Measurements from ENCODE around the gene TAF15. TPM values are rescaled to one million over a fixed set of nuclear protein-coding genes. Genes with fewer than 3 reads are reported as not detected.
A peak's percentile ranks its signal among the peaks of the same experiment; 100 is the strongest.

The TAF15 gene
- total and polyA plus RNA-seq, 2 experiments from 2014 or later, result 27.2 to 75.2 TPM

DNA sequence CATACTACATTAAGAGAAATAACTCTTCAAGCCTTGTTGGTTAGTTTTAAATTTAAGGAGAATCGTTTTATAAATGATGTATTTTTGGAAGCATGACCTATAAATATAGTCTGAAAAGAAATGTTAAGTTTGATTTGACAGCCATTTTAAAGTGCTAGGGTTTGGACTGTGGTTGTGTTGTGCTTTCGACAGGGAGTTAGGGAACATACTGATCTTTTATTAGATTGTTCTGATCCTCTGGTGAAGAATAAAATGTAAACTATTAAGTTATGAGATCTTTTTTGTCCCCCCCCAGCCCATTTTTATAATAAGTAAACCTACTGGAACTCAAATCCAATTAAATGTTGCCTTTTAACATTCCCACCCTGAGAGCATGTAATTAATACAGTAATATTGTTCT, 12.0 kb downstream of the TAF15 start:
- peaks cover 73% of the 10 kb centered on the region for H3K36me3 ChIP-seq
- no peak for DNase-seq (ENCODE audit: low read depth in 1 of 2, low spot score in 1 of 2)
- no peaks in the 10 kb centered on the region for H3K9me3 ChIP-seq (ENCODE audit: low read depth)
- no peak for TF ChIP-seq CTCF (IDR thresholded peaks at IDR 0.05; ENCODE audit: low read depth, low read length)
- no peaks in the 10 kb centered on the region for H3K27me3 ChIP-seq
- H3K4me1 ChIP-seq (ENCODE audit: low read depth), result no peaks in the 10 kb centered on the region
- no peak overlapping the region for H3K27ac ChIP-seq
- no peak overlapping the region for H3K4me3 ChIP-seq

DNA sequence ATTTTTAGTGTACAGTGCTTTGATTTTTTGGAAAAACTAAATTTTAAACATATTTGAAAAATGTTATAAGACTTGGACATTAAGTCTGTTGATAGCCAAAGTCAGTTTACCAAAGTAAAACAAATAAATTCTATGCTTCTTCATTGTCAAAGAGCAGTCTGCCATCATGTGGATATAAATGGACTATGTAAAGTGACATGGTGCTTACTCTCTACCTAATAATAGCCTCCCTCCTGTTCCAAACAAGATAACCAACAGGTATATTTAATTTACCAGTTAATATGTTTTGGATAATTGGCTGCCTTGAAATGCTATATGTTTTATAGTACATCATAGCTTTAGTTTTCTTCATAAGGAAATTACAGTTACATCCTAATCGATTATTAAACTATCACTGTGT, 15.9 kb downstream of the TAF15 start:
- H3K4me3 ChIP-seq, result no peak overlapping the region
- H3K4me1 ChIP-seq (ENCODE audit: low read depth), result no peaks in the 10 kb centered on the region
- H3K9me3 ChIP-seq (ENCODE audit: low read depth), result no peaks in the 10 kb centered on the region
- peaks cover 74% of the 10 kb centered on the region for H3K36me3 ChIP-seq
- H3K27me3 ChIP-seq, result no peaks in the 10 kb centered on the region
- no peak for DNase-seq (ENCODE audit: low read depth in 1 of 2, low spot score in 1 of 2)
- TF ChIP-seq CTCF (IDR thresholded peaks at IDR 0.05; ENCODE audit: low read depth, low read length), result no peak
- H3K27ac ChIP-seq, result no peak overlapping the region

GRCh38 chr17:35841101-35841500, 31.8 kb downstream of the TAF15 start:
- Histone ChIP-seq H3K27me3 (no peaks in the 10 kb centered on the region), H3K27ac (no peak overlapping the region), H3K4me1 (ENCODE audit: low read depth) (no peaks in the 10 kb centered on the region), H3K36me3 (peaks cover 83% of the 10 kb centered on the region), H3K4me3 (no peak overlapping the region), H3K9me3 (ENCODE audit: low read depth) (no peaks in the 10 kb centered on the region)
- no peak for DNase-seq (ENCODE audit: low read depth in 1 of 2, low spot score in 1 of 2)
- TF ChIP-seq CTCF (IDR thresholded peaks at IDR 0.05; ENCODE audit: low read depth, low read length), result no peak

DNA sequence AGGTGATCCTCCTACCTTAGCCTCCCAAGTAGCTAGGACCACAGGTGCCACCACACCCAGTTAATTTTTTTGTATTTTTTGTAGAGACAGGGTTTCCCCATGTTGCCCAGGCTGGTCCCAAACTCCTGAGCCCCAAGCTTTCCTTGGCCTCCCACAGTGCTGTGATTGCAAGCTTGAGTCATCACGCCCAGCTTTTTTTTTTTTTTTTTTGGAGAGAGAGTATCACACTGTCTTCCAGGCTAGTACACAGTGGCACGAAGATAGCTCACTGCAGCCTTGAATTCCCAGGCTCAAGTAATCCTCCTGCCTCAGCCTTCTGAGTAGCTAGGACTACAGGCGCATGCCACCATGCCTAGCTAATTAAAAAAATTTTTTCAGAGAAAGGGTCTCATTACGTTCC, 32.2 kb downstream of the TAF15 start:
- peak in 1 of 2 donors; percentile 42 for DNase-seq (ENCODE audit: low read depth in 1 of 2, low spot score in 1 of 2)
- no peak overlapping the region for H3K4me3 ChIP-seq
- TF ChIP-seq CTCF (IDR thresholded peaks at IDR 0.05; ENCODE audit: low read depth, low read length), result no peak
- no peaks in the 10 kb centered on the region for H3K9me3 ChIP-seq (ENCODE audit: low read depth)
- H3K27me3 ChIP-seq, result no peaks in the 10 kb centered on the region
- no peaks in the 10 kb centered on the region for H3K4me1 ChIP-seq (ENCODE audit: low read depth)
- H3K36me3 ChIP-seq, result peaks cover 83% of the 10 kb centered on the region
- no peak overlapping the region for H3K27ac ChIP-seq

GRCh38 chr17:35842239-35842638, 33.0 kb downstream of the TAF15 start:
- Histone ChIP-seq H3K36me3 (peaks cover 78% of the 10 kb centered on the region), H3K4me3 (no peak overlapping the region), H3K4me1 (ENCODE audit: low read depth) (peaks cover 4% of the 10 kb centered on the region), H3K9me3 (ENCODE audit: low read depth) (no peaks in the 10 kb centered on the region), H3K27ac (no peak overlapping the region), H3K27me3 (no peaks in the 10 kb centered on the region)
- no peak for TF ChIP-seq CTCF (IDR thresholded peaks at IDR 0.05; ENCODE audit: low read depth, low read length)
- DNase-seq (ENCODE audit: low read depth in 1 of 2, low spot score in 1 of 2), result no peak

- H3K36me3 ChIP-seq, result peaks cover 64% of the 10 kb centered on the region
- no peaks in the 10 kb centered on the region for H3K9me3 ChIP-seq (ENCODE audit: low read depth)
- TF ChIP-seq CTCF (IDR thresholded peaks at IDR 0.05; ENCODE audit: low read depth, low read length), result no peak
- no peaks in the 10 kb centered on the region for H3K27me3 ChIP-seq
- DNase-seq (ENCODE audit: low read depth in 1 of 2, low spot score in 1 of 2), result no peak
- H3K4me1 ChIP-seq (ENCODE audit: low read depth), result peaks cover 11% of the 10 kb centered on the region
- no peak overlapping the region for H3K27ac ChIP-seq
- H3K4me3 ChIP-seq, result no peak overlapping the region
Measured at GRCh38 chr17:35843698-35844097, 34.4 kb downstream of the TAF15 start.
